Lung microvascular endothelial cell (primary cell): ENCODE results near the gene DENND4A. TPM values are rescaled to one million over a fixed set of nuclear protein-coding genes. Genes with fewer than 3 reads are reported as not detected.
"Not testable (repeated sequence)": the region's sequence is repeated elsewhere in the genome, so short reads cannot be mapped to it uniquely, and the experiment has no call there.

ENCODE experiments used
- DNase-seq, 2 donors: peaks; one replicate each; pipeline versions ENCODE4 v3.0.0 to v3.0.0-alpha.2; 2010; ENCODE audit warnings: low read depth in 2 of 2
- total RNA-seq: library from RNA; depleted of rRNA; stranded (reverse); fragments of >200 nt; gene quantifications from 2 replicates; pipeline ENCODE4 v1.2.1, GENCODE V29; 2014

Gene DENND4A
- total RNA-seq, 1 donor from 2014 or later, result 21.0 TPM

DNA sequence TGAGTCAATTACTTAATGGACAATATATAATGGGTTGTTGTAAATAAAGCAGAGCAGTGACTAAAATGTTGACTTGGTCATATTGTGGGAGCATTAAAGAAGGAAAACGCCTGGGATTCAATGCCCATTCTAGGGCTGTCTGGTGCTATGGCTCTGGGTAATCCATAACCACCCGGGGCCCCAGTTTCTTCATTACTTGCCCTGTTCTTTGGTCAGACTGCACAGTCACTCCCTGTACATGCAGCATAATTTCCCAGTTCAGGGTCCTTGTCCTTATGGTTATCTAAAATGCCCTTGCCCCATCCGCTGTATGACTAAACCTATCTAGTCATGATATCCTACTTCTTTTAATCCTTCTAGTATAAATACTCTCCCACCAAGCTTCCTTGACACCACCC, 27.5 kb upstream of the DENND4A start:
- peak; percentile 47 to 48 for DNase-seq

DNA sequence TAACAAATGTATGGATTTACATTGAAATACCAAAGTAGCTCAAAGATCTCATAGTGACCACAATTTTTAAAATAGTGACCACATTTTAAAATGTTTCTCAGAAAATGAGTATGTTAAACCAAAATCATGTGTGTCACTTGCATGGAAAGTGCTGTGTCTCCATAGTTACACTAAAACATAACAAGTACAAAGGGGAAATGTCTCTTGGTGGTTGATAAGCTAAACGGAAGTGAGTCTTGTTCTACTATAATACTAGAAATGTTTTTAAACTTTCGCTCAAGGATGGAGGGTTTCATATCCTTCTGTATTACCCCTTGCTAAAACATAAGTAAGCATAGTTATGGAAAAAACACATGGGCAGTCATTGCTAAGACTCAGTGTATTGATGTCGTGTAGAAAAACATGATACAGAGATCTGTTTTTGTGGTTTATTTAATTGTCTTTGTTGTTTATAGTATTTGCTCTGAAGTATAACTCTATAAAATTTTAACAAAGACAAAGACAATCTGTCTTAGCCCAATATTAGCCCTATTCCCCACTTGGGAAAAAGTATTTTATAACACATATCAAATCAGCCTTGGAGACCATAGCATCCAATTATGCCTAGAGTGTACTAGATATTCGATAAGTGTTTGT, 27.0 kb upstream of the DENND4A start:
- DNase-seq, result peak; percentile 94 to 96

- DNase-seq, result no peak
Measured at GRCh38 chr15:65816441-65816840, 24.3 kb upstream of the DENND4A start.

GRCh38 chr15:65816008-65816407, 23.9 kb upstream of the DENND4A start:
- not testable (repeated sequence) for DNase-seq

DNA sequence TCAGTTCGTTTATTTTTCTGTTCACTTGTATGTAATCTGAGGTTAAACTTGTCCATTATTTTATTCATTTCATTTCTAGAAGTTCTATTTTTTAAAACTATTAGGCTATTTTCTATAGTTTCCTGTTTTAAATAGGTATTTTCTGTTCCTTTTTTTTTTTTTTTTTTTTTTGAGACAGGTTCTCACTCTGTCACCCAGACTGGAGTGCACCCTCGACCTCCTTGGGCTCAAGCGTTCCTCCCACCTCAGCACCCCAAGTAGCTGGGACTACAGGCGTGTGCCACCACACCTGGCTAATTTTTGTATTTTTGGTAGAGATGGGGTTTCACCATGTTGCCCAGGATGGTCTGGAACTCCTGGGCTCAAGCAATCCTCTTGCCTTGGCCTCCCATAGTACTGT, 22.2 kb upstream of the DENND4A start:
- not testable (repeated sequence) for DNase-seq

- DNase-seq, result no peak
Measured at GRCh38 chr15:65812916-65813315, 20.8 kb upstream of the DENND4A start.

- DNase-seq, result no peak
Measured at GRCh38 chr15:65812467-65812866, 20.4 kb upstream of the DENND4A start.

- DNase-seq, result no peak
Measured at GRCh38 chr15:65811835-65812234, 19.7 kb upstream of the DENND4A start.

GRCh38 chr15:65811011-65811733, 19.1 kb upstream of the DENND4A start:
- not testable (repeated sequence) for DNase-seq

- no peak for DNase-seq
Measured at GRCh38 chr15:65806397-65806796, 14.3 kb upstream of the DENND4A start.

- DNase-seq, result no peak
Measured at GRCh38 chr15:65805019-65805745, 13.1 kb upstream of the DENND4A start.

DNA sequence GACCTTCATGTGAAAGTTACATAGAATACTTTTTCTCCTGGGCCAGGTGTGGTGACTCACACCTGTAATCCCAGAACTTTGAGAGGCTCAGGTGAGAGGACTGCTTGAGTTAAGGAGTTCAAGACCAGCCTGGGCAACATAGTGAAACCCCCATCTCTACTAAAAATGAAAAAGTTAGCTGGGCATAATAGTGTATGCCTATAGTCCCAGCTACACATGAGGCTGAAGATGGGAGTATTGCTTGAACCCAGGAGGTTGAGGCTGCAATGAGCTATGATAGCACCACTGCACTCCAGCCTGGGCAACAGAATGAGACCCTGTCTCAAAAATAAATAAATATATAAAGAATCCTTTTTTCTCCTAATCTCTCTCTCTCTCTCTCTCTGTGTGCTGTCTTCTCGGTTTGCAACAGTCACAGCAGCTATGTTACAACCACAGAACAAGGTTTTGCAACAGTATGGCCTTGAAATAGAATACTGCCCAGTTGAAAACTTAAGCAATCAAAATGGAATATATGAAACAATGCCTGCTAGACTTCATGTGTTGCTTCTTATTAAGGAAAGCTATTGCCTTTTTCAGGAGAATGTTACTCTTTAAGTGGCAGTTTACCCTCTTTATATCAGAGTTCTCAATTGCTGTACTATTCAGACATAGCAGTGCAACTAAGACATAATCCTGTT, 12.3 kb upstream of the DENND4A start:
- no peak for DNase-seq

- no peak for DNase-seq
Measured at GRCh38 chr15:65801229-65801805, 9.2 kb upstream of the DENND4A start.

GRCh38 chr15:65796610-65797078, 4.6 kb upstream of the DENND4A start:
- DNase-seq, result peak; percentile 70 to 95

DNA sequence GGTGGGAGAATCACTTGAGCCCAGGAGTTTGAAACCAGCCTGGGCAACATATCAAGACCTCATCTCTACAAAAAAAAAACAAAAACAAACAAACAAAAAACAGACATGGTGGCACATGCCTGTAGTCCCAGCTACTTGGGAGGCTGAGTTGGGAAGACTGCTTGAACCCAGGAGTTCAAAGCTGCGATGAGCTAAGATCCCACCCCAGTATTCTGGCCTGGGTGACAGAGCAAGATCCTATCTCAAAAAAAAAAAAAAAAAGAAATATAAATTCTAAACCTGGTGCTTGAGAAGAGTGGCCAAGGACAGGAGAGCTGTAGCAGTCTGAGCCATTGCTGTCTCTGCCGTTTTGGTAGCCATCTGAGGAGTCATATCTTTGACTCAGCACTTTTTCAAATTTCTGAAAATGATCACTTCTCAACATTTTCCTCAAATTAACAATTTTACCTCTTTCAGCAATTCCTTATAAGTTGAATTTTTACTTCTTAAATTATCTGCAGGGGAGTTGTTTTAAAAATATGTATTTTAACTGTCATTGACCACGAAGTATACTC, 3.6 kb upstream of the DENND4A start:
- no peak for DNase-seq

DNA sequence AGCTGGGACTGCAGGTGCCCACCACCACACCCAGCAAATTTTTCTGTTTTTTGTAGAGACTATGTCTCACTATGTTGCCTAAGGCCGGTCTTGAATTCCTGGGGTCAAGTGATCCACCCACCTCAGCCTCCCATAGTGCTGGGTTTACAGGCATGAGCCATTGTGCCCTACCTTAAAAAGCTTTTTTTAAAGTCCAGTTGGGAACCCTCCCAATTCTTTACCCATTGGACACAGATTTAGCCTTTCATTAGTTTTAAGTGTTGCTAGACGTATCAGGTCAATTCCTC, 1.7 kb upstream of the DENND4A start:
- no peak for DNase-seq

GRCh38 chr15:65792988-65793817, 1.1 kb upstream of the DENND4A start:
- no peak for DNase-seq

GRCh38 chr15:65791335-65792137, 557 bp downstream of the DENND4A start:
- peak; percentile 43 to 71 for DNase-seq

- peak; percentile 33 to 62 for DNase-seq
Measured at GRCh38 chr15:65790694-65791334, 1.3 kb downstream of the DENND4A start.
